SK-N-SH (cell line): ENCODE data around the gene P2RY8. TPM values are rescaled to one million over a fixed set of nuclear protein-coding genes. Genes with fewer than 3 reads are reported as not detected.

Experiments used
- CTCF ChIA-PET: fragments of 300-600, 350-600 bp; formaldehyde crosslinking; extraction: SDS; loops from one replicate; lab custom pipeline; 2021; lab: Yijun Ruan, JAX
- POLR2A ChIA-PET: fragments of 350-600 bp; sonication (Branson Sonifier 250); formaldehyde crosslinking; extraction: SDS; loops from one replicate; lab custom pipeline; 2020; ENCODE audit warnings: antibody characterized with exemption, inconsistent platforms; lab: Yijun Ruan, JAX
- DNase-seq: peaks from one replicate; pipeline ENCODE4 v3.0.0; 2012
- H2AFZ ChIP-seq: fragments of 200-600 bp; sonication (generic); 2 replicates; pipeline ENCODE4 v1.8.1; 2016; ENCODE audit warnings: antibody characterized with exemption, mild to moderate bottlenecking, low read depth
- H3F3A ChIP-seq: fragments of 200-600 bp; sonication (generic); replicated peaks from 2 replicates; pipeline ENCODE3; 2016; ENCODE audit warnings: antibody characterized with exemption, mild to moderate bottlenecking; ENCODE audit not compliant: insufficient read depth
- H3K27ac ChIP-seq, 2 experiments: fragments of 200-500 bp in 1 of 2; fragments of 200-600 bp in 1 of 2; sonication (Bioruptor generic) in 1 of 2; sonication (generic), shearing (Covaris generic) in 1 of 2; 2 replicates each; pipeline versions ENCODE4 v1.5.1 to v1.6.1; 2014 to 2016; ENCODE audit warnings: low read depth in 2 of 2, inconsistent platforms in 1 of 2, low read length in 1 of 2, mild to moderate bottlenecking in 1 of 2, mixed read lengths in 1 of 2
- H3K27me3 ChIP-seq: fragments of 200-600 bp; sonication (generic), shearing (Covaris generic); 2 replicates; pipeline ENCODE4 v1.6.1; 2016; ENCODE audit warnings: mixed run types; ENCODE audit not compliant: insufficient read depth
- H3K36me3 ChIP-seq, 2 experiments: fragments of 200-500 bp in 1 of 2; fragments of 200-600 bp in 1 of 2; sonication (Bioruptor generic) in 1 of 2; sonication (generic) in 1 of 2; replicated peaks in 1 of 2; 2 replicates each; pipeline versions ENCODE3 to v1.5.1; 2014 to 2016; ENCODE audit warnings: low read length in 1 of 2, mild to moderate bottlenecking in 1 of 2; ENCODE audit not compliant: insufficient read depth in 2 of 2, control insufficient read depth in 1 of 2
- H3K4me1 ChIP-seq, 2 experiments: fragments of 200-500 bp in 1 of 2; fragments of 200-600 bp in 1 of 2; sonication (Bioruptor generic) in 1 of 2; sonication (generic), shearing (Covaris generic) in 1 of 2; 2 replicates each; pipeline versions ENCODE4 v1.5.1 to v1.6.1; 2014 to 2016; ENCODE audit warnings: low read depth in 1 of 2, low read length in 1 of 2, mixed run types in 1 of 2; ENCODE audit not compliant: insufficient read depth in 2 of 2, control insufficient read depth in 1 of 2
- H3K4me2 ChIP-seq: fragments of 200-600 bp; sonication (generic), shearing (Covaris generic); 2 replicates; pipeline ENCODE4 v1.6.1; 2017; ENCODE audit warnings: mixed run types
- H3K4me3 ChIP-seq, 2 experiments: fragments of 200-500 bp in 1 of 2; fragments of 200-600 bp in 1 of 2; sonication (Bioruptor generic) in 1 of 2; sonication (generic), shearing (Covaris generic) in 1 of 2; 2 replicates each; pipeline versions ENCODE4 v1.5.1 to v1.8.1; 2014 to 2016; ENCODE audit warnings: low read depth in 2 of 2, inconsistent platforms in 1 of 2, low read length in 1 of 2, mild to moderate bottlenecking in 1 of 2, mixed read lengths in 1 of 2, moderate library complexity in 1 of 2
- H3K79me2 ChIP-seq: fragments of 200-600 bp; sonication (generic); 2 replicates; pipeline ENCODE4 v1.8.1; 2017; ENCODE audit warnings: mild to moderate bottlenecking; ENCODE audit not compliant: insufficient read depth
- H3K9ac ChIP-seq: fragments of 200-600 bp; sonication (generic); 2 replicates; pipeline ENCODE4 v1.6.1; 2017; ENCODE audit warnings: mixed run types
- H3K9me2 ChIP-seq: fragments of 200-600 bp; sonication (generic); 2 replicates; pipeline ENCODE4 v1.6.1; 2017; ENCODE audit warnings: mixed run types
- H3K9me3 ChIP-seq: fragments of 200-600 bp; sonication (generic); 2 replicates; pipeline ENCODE4 v1.6.1; 2017; ENCODE audit warnings: mixed run types, mild to moderate bottlenecking, moderate library complexity
- H4K20me1 ChIP-seq: fragments of 200-600 bp; sonication (generic); 2 replicates; pipeline ENCODE4 v1.6.1; 2017; ENCODE audit warnings: mild to moderate bottlenecking, mixed run types; ENCODE audit not compliant: insufficient read depth
- CTCF ChIP-seq: fragments of 200-600 bp; sonication (generic); IDR thresholded peaks from 2 replicates; pipeline ENCODE4 v1.6.1; 2017; ENCODE audit warnings: antibody characterized with exemption, mild to moderate bottlenecking, moderate library complexity
- EP300 ChIP-seq, 2 experiments: IDR thresholded peaks; 2 replicates each; pipeline versions ENCODE4 v1.4.0 to v1.6.1; 2012; ENCODE audit warnings: borderline replicate concordance in 1 of 2, low read depth in 1 of 2, low read length in 1 of 2
- EZH2phosphoT487 ChIP-seq: fragments of 200-600 bp; sonication (generic); IDR thresholded peaks from 2 replicates; pipeline ENCODE4 v1.6.1; 2017; ENCODE audit warnings: low read depth, mixed run types, mild to moderate bottlenecking, antibody characterized with exemption, moderate library complexity, borderline replicate concordance
- FOSL2 ChIP-seq: IDR thresholded peaks from 2 replicates; pipeline ENCODE4 v1.4.0; 2012; ENCODE audit warnings: low read depth, mild to moderate bottlenecking, moderate library complexity, borderline replicate concordance
- FOXJ3 ChIP-seq: sonication (generic); formaldehyde crosslinking; IDR thresholded peaks from 2 replicates; pipeline ENCODE4 v1.5.1; 2020; ENCODE audit warnings: mild to moderate bottlenecking, missing genetic modification reagents
- GATA2 ChIP-seq: sonication (generic); formaldehyde crosslinking; IDR thresholded peaks from 2 replicates; pipeline ENCODE4 v1.5.0; 2020; ENCODE audit warnings: mild to moderate bottlenecking, missing genetic modification reagents
- MAX ChIP-seq: IDR thresholded peaks from 2 replicates; pipeline ENCODE4 v1.4.0; 2012; ENCODE audit warnings: low read depth
- MEF2A ChIP-seq: IDR thresholded peaks from 2 replicates; pipeline ENCODE4 v1.4.0; 2012; ENCODE audit warnings: low read depth, borderline replicate concordance
- MXI1 ChIP-seq: IDR thresholded peaks from 2 replicates; pipeline ENCODE4 v1.6.1; 2012; ENCODE audit warnings: mild to moderate bottlenecking, low read depth, low read length, improper control_type of control experiment
- NFIC ChIP-seq: IDR thresholded peaks from 2 replicates; pipeline ENCODE4 v1.4.0; 2012; ENCODE audit warnings: borderline replicate concordance
- POLR2AphosphoS5 ChIP-seq: IDR thresholded peaks from 2 replicates; pipeline ENCODE4 v1.6.1; 2012; ENCODE audit warnings: low read depth, low read length
- RXRA ChIP-seq: IDR thresholded peaks from 2 replicates; pipeline ENCODE4 v1.4.0; 2012; ENCODE audit warnings: low read depth, mild to moderate bottlenecking, borderline replicate concordance
- TCF12 ChIP-seq: IDR thresholded peaks from 2 replicates; pipeline ENCODE4 v1.4.0; 2012
- TEAD4 ChIP-seq: IDR thresholded peaks from 2 replicates; pipeline ENCODE4 v1.4.0; 2012; ENCODE audit warnings: mild to moderate bottlenecking, borderline replicate concordance; ENCODE audit not compliant: insufficient read depth
- USF1 ChIP-seq: IDR thresholded peaks from 2 replicates; pipeline ENCODE4 v1.4.0; 2012; ENCODE audit warnings: low read depth, borderline replicate concordance
- USF2 ChIP-seq: fragments of 150-350 bp; IDR thresholded peaks from 2 replicates; pipeline ENCODE4 v1.6.1; 2017; ENCODE audit warnings: antibody characterized with exemption, low read length, low read depth, borderline replicate concordance
- YY1 ChIP-seq: IDR thresholded peaks from 2 replicates; pipeline ENCODE4 v1.4.0; 2012; ENCODE audit warnings: low read depth, mild to moderate bottlenecking
- ZBTB33 ChIP-seq: IDR thresholded peaks from 2 replicates; pipeline ENCODE4 v1.4.0; 2012; ENCODE audit warnings: low read depth, borderline replicate concordance
- WGBS: methylation state at CpG from one replicate; pipeline ENCODE4 v1.1.6; 2017; ENCODE audit warnings: low lambda C conversion rate; 5-methylcytosine and 5-hydroxymethylcytosine counted together
- polyA plus RNA-seq, 3 experiments: library from polyadenylated mRNA; depleted of rRNA; stranded (reverse); fragments of >200 nt; gene quantifications; 2 replicates each; pipeline ENCODE4 v1.2.3, GENCODE V29; 2012

The P2RY8 gene
- polyA plus RNA-seq, 1 of the 3 experiments (the other 2 are of a cell fraction): 0.08 TPM

- no peak for DNase-seq
- POLR2A ChIA-PET: no interaction called here
- no peak overlapping the region for H3K27ac ChIP-seq
- no peaks in the 10 kb centered on the region for H3K9me3 ChIP-seq
- WGBS: 37% methylated on average over 12 of the region's 12 CpGs
- no peak overlapping the region for H2AFZ ChIP-seq
- CTCF ChIA-PET: no interaction called here
- no peaks in the 10 kb centered on the region for H3K36me3 ChIP-seq
- H3F3A ChIP-seq: no peaks in the 10 kb centered on the region
- H3K4me1 ChIP-seq: no peaks in the 10 kb centered on the region
- H3K79me2 ChIP-seq: no peaks in the 10 kb centered on the region
- TF ChIP-seq TEAD4: no peak
- TF ChIP-seq EZH2phosphoT487: no peak
- no peak for TF ChIP-seq POLR2AphosphoS5
- TF ChIP-seq EP300 (IDR thresholded peaks at IDR 0.05; ENCODE audit: borderline replicate concordance in 1 of 2, low read depth in 1 of 2, low read length in 1 of 2): no peak
- no peak for TF ChIP-seq FOXJ3 (CRISPR knock-in tag)
- no peak for TF ChIP-seq MXI1
- TF ChIP-seq GATA2: no peak
- no peak for TF ChIP-seq ZBTB33
- TF ChIP-seq CTCF: no peak
- TF ChIP-seq FOSL2: no peak
- no peak for TF ChIP-seq NFIC
- TF ChIP-seq MAX: no peak
- TF ChIP-seq USF1: no peak
- no peak for TF ChIP-seq TCF12
- no peak for TF ChIP-seq MEF2A
- TF ChIP-seq RXRA: no peak
- TF ChIP-seq USF2: no peak
- TF ChIP-seq YY1: no peak
- H3K27me3 ChIP-seq: no peaks in the 10 kb centered on the region; the same call in 1 of the 2 replicates
- H3K4me3 ChIP-seq: no peak overlapping the region
- H3K9me2 ChIP-seq: no peaks in the 10 kb centered on the region
- H4K20me1 ChIP-seq: no peaks in the 10 kb centered on the region
- no peak overlapping the region for H3K4me2 ChIP-seq
- no peak overlapping the region for H3K9ac ChIP-seq
These were observed 34.7 kb downstream of the P2RY8 start for GRCh38 chrX:1502241-1502640.
